H9 (cell line): ENCODE results near the gene LUZP2. TPM values are rescaled to one million over a fixed set of nuclear protein-coding genes. Genes with fewer than 3 reads are reported as not detected.

ENCODE experiments used
- DNase-seq: peaks from one replicate; pipeline ENCODE4 v3.0.0-alpha.2; 2017
- H2AFZ ChIP-seq: one replicate; pipeline ENCODE4 v1.6.1; 2013; ENCODE audit warnings: mild to moderate bottlenecking, low read length, control low read depth, moderate library complexity
- H2AK5ac ChIP-seq: 2 replicates; pipeline ENCODE4 v1.6.1; 2013; ENCODE audit warnings: low read length, control low read depth, mixed read lengths; ENCODE audit not compliant: insufficient read length
- H2BK120ac ChIP-seq: one replicate; pipeline ENCODE4 v1.6.1; 2013; ENCODE audit warnings: low read depth, mild to moderate bottlenecking, low read length, control low read depth, inconsistent platforms; ENCODE audit not compliant: poor library complexity, severe bottlenecking
- H2BK12ac ChIP-seq: 2 replicates; pipeline ENCODE4 v1.6.1; 2013; ENCODE audit warnings: low read length, control low read depth, mixed read lengths, low read depth; ENCODE audit not compliant: insufficient read length
- H2BK15ac ChIP-seq: 2 replicates; pipeline ENCODE4 v1.6.1; 2013; ENCODE audit warnings: low read depth, low read length, control low read depth
- H2BK20ac ChIP-seq: one replicate; pipeline ENCODE4 v1.6.1; 2013; ENCODE audit warnings: low read depth, mild to moderate bottlenecking, low read length, control low read depth, inconsistent platforms; ENCODE audit not compliant: poor library complexity, severe bottlenecking
- H2BK5ac ChIP-seq: 2 replicates; pipeline ENCODE4 v1.6.1; 2013; ENCODE audit warnings: low read length, control low read depth, mixed read lengths; ENCODE audit not compliant: insufficient read length
- H3K14ac ChIP-seq: 2 replicates; pipeline ENCODE4 v1.6.1; 2013; ENCODE audit warnings: low read length, control low read depth; ENCODE audit not compliant: insufficient read depth
- H3K18ac ChIP-seq: 2 replicates; pipeline ENCODE4 v1.6.1; 2013; ENCODE audit warnings: low read depth, mild to moderate bottlenecking, mixed read lengths, low read length, control low read depth; ENCODE audit not compliant: insufficient read length
- H3K23ac ChIP-seq: 2 replicates; pipeline ENCODE4 v1.6.1; 2013; ENCODE audit warnings: low read length, control low read depth, mixed read lengths, low read depth; ENCODE audit not compliant: insufficient read length
- H3K23me2 ChIP-seq: 2 replicates; pipeline ENCODE4 v1.6.1; 2013; ENCODE audit warnings: low read depth, mild to moderate bottlenecking, mixed read lengths, low read length, control low read depth; ENCODE audit not compliant: insufficient read length, poor library complexity, severe bottlenecking
- H3K27ac ChIP-seq: 2 replicates; pipeline ENCODE4 v1.5.1; 2013; ENCODE audit warnings: low read length, control low read depth, mixed read lengths, low read depth; ENCODE audit not compliant: insufficient read length
- H3K27me3 ChIP-seq: 2 replicates; pipeline ENCODE4 v1.6.1; 2013; ENCODE audit warnings: low read length, control low read depth, inconsistent platforms; ENCODE audit not compliant: insufficient read depth
- H3K4ac ChIP-seq: 2 replicates; pipeline ENCODE4 v1.6.1; 2013; ENCODE audit warnings: low read depth, mild to moderate bottlenecking, control low read depth, inconsistent platforms, low read length, moderate library complexity
- H3K4me1 ChIP-seq: 2 replicates; pipeline ENCODE4 v1.6.1; 2013; ENCODE audit warnings: low read length, control low read depth, inconsistent platforms; ENCODE audit not compliant: insufficient read depth
- H3K4me2 ChIP-seq: 2 replicates; pipeline ENCODE4 v1.6.1; 2013; ENCODE audit warnings: low read length, control low read depth, mixed read lengths; ENCODE audit not compliant: insufficient read length, insufficient read depth
- H3K56ac ChIP-seq: 2 replicates; pipeline ENCODE4 v1.6.1; 2013; ENCODE audit warnings: low read depth, mild to moderate bottlenecking, mixed read lengths, low read length, control low read depth; ENCODE audit not compliant: insufficient read length
- H3K79me1 ChIP-seq: 2 replicates; pipeline ENCODE4 v1.6.1; 2013; ENCODE audit warnings: low read depth, mild to moderate bottlenecking, moderate library complexity, low read length, control low read depth, inconsistent platforms; ENCODE audit not compliant: insufficient read depth, poor library complexity, severe bottlenecking
- H3K79me2 ChIP-seq: 2 replicates; pipeline ENCODE4 v1.6.1; 2013; ENCODE audit warnings: low read length, control low read depth, inconsistent platforms; ENCODE audit not compliant: insufficient read depth
- H3K9ac ChIP-seq: 2 replicates; pipeline ENCODE4 v1.6.1; 2013; ENCODE audit warnings: low read length, control low read depth, mixed read lengths; ENCODE audit not compliant: insufficient read length; ENCODE audit errors: extremely low read depth
- H3K9me3 ChIP-seq: one replicate; pipeline ENCODE4 v1.6.1; 2013; ENCODE audit warnings: low read depth, low read length, inconsistent platforms; ENCODE audit not compliant: control insufficient read depth
- H3T11ph ChIP-seq: one replicate; pipeline ENCODE4 v1.6.1; 2013; ENCODE audit warnings: mild to moderate bottlenecking, low read length, control low read depth, inconsistent platforms
- H4K20me1 ChIP-seq: one replicate; pipeline ENCODE4 v1.6.1; 2013; ENCODE audit not compliant: control insufficient read depth, insufficient read length, insufficient read depth
- H4K5ac ChIP-seq: 2 replicates; pipeline ENCODE4 v1.6.1; 2013; ENCODE audit warnings: low read depth, mild to moderate bottlenecking, mixed read lengths, low read length, control low read depth; ENCODE audit not compliant: insufficient read length
- H4K8ac ChIP-seq: replicated peaks from 2 replicates; pipeline ENCODE4 v1.6.1; 2013; ENCODE audit warnings: low read length, control low read depth, mixed read lengths, low read depth; ENCODE audit not compliant: insufficient read length
- H4K91ac ChIP-seq: 2 replicates; pipeline ENCODE4 v1.6.1; 2013; ENCODE audit warnings: low read depth, mild to moderate bottlenecking, moderate library complexity, mixed read lengths, low read length, control low read depth; ENCODE audit not compliant: insufficient read length
- H3K27ac Mint-ChIP-seq, 3 experiments: 2 replicates in 2 of 3; 3 replicates in 1 of 3; pipeline ENCODE4 v1.8.0; 2020 to 2021; ENCODE audit warnings: mixed read lengths in 3 of 3, mild to moderate bottlenecking in 1 of 3, moderate library complexity in 1 of 3
- H3K27me3 Mint-ChIP-seq: 2 replicates; pipeline ENCODE4 v1.8.0; 2021; ENCODE audit warnings: low read depth, mild to moderate bottlenecking, moderate library complexity, mixed read lengths
- H3K36me3 Mint-ChIP-seq, 3 experiments: 2 replicates in 2 of 3; 3 replicates in 1 of 3; pipeline ENCODE4 v1.8.0; 2020 to 2021; ENCODE audit warnings: low read depth in 3 of 3, mixed read lengths in 3 of 3; ENCODE audit not compliant: insufficient read depth in 1 of 3
- H3K4me1 Mint-ChIP-seq, 2 experiments: 2 replicates each; pipeline ENCODE4 v1.8.0; 2020; ENCODE audit warnings: mixed read lengths in 2 of 2
- H3K4me3 Mint-ChIP-seq, 2 experiments: 2 replicates in 1 of 2; 3 replicates in 1 of 2; pipeline ENCODE4 v1.8.0; 2020 to 2021; ENCODE audit warnings: mild to moderate bottlenecking in 2 of 2, mixed read lengths in 2 of 2, moderate library complexity in 1 of 2
- H3K9me3 Mint-ChIP-seq, 2 experiments: 2 replicates in 1 of 2; 3 replicates in 1 of 2; pipeline ENCODE4 v1.8.0; 2020; ENCODE audit warnings: mild to moderate bottlenecking in 2 of 2, mixed read lengths in 2 of 2, moderate library complexity in 1 of 2
- WGBS: extraction: QIAGEN DNeasy Blood & Tissue Kit; methylation state at CpG from one replicate; pipeline ENCODE4 v1.1.7; 2013; ENCODE audit warnings: missing lambda C conversion rate, low lambda C conversion rate, mixed read lengths; ENCODE audit not compliant: insufficient read length; ENCODE audit errors: extremely low coverage; 5-methylcytosine and 5-hydroxymethylcytosine counted together
- total RNA-seq: library from RNA; stranded (reverse); gene quantifications from 2 replicates; pipeline ENCODE4 v1.2.1, GENCODE V29; 2021
- TF ChIP-seq, protein P1 (sequence below): fragments of 200-600 bp; sonication (generic); conservative IDR thresholded peaks from 3 replicates; pipeline ENCODE4 v1.8.0; 2021; ENCODE audit warnings: antibody characterized with exemption, mild to moderate bottlenecking

LUZP2 gene
- total RNA-seq, 1 experiment from 2014 or later: 25.4 TPM

DNA sequence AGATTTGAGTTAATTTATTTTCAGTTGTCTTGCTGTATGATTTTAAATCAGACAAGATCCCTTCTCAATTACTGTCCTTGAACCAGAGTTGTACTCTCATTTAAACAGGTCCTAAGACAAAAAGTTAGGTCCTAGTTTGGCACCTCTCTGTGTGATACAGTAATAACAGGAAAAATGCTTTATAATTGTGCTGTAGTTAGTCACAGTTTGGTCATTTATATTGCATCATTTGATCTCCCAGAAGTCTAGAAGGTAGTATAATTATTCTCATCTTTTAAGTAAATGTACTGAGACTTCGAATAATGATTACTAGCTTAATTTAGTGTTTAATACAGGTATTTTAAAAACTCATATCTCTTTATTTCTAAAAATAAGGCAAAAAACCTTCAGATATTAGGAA, 18.1 kb upstream of the LUZP2 start:
- Histone ChIP-seq H2BK12ac (no peak overlapping the region), H3K18ac (no peak overlapping the region), H4K91ac (no peak overlapping the region), H2AFZ (no peak overlapping the region), H3K23ac (no peak overlapping the region), H2BK5ac (no peak overlapping the region), H3K79me1 (no peaks in the 10 kb centered on the region), H2BK120ac (no peak overlapping the region), H3K4me1 (no peaks in the 10 kb centered on the region), H2BK15ac (no peak overlapping the region), H3K27me3 (no peaks in the 10 kb centered on the region), H3T11ph (no peak overlapping the region), H3K9ac (no peak overlapping the region), H4K8ac (no peak overlapping the region), H3K56ac (no peak overlapping the region), H3K4me2 (no peak overlapping the region), H3K27ac (no peak overlapping the region), H2BK20ac (no peak overlapping the region), H3K79me2 (no peaks in the 10 kb centered on the region), H2AK5ac (no peak overlapping the region), H4K20me1 (no peaks in the 10 kb centered on the region), H3K4ac (no peak overlapping the region), H3K14ac (no peak overlapping the region), H3K9me3 (no peaks in the 10 kb centered on the region), H3K23me2 (peaks cover 2% of the 10 kb centered on the region), H4K5ac (no peak overlapping the region)
- TF ChIP-seq, protein P1, sequence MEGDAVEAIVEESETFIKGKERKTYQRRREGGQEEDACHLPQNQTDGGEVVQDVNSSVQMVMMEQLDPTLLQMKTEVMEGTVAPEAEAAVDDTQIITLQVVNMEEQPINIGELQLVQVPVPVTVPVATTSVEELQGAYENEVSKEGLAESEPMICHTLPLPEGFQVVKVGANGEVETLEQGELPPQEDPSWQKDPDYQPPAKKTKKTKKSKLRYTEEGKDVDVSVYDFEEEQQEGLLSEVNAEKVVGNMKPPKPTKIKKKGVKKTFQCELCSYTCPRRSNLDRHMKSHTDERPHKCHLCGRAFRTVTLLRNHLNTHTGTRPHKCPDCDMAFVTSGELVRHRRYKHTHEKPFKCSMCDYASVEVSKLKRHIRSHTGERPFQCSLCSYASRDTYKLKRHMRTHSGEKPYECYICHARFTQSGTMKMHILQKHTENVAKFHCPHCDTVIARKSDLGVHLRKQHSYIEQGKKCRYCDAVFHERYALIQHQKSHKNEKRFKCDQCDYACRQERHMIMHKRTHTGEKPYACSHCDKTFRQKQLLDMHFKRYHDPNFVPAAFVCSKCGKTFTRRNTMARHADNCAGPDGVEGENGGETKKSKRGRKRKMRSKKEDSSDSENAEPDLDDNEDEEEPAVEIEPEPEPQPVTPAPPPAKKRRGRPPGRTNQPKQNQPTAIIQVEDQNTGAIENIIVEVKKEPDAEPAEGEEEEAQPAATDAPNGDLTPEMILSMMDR: no peak
- Mint-ChIP-seq H3K4me1 (peaks cover 5% of the 10 kb centered on the region in 2 experiments; a peak in 3 of 4 replicates), H3K9me3 (peaks cover 11 to 18% of the 10 kb centered on the region in 2 experiments), H3K27ac (no peak overlapping the region), H3K36me3 (peaks cover 0 to 17% (median 7%) of the 10 kb centered on the region in 3 experiments; a peak in 6 of 7 replicates), H3K4me3 (no peak overlapping the region), H3K27me3 (no peaks in the 10 kb centered on the region)
- no CpG with 5 or more reads among the region's 1 CpG for WGBS
- no peak for DNase-seq
